HepG2 (cell line): ENCODE data around the gene SAP30. TPM values are rescaled to one million over a fixed set of nuclear protein-coding genes. Genes with fewer than 3 reads are reported as not detected.

Source experiments
- CBX2 ChIP-seq, 2 experiments: fragments of 200-600 bp in 1 of 2; sonication (generic); formaldehyde crosslinking in 1 of 2; IDR thresholded peaks; 2 replicates each; pipeline versions ENCODE4 v1.7.0 to v1.8.1; 2018 to 2022; ENCODE audit warnings: low read depth in 2 of 2, low read length in 1 of 2, mild to moderate bottlenecking in 1 of 2, missing genetic modification reagents in 1 of 2
- HDAC2 ChIP-seq: sonication (generic); formaldehyde crosslinking; IDR thresholded peaks from 2 replicates; pipeline ENCODE4 v1.4.0; 2020; ENCODE audit warnings: missing genetic modification reagents
- HOXD1 ChIP-seq: sonication (generic); formaldehyde crosslinking; IDR thresholded peaks from 2 replicates; pipeline ENCODE4 v1.5.0; 2020; ENCODE audit warnings: missing genetic modification reagents
- KLF16 ChIP-seq, 2 experiments: sonication (generic) in 1 of 2; formaldehyde crosslinking in 1 of 2; IDR thresholded peaks; 2 replicates each; pipeline versions ENCODE4 v1.6.1 to v1.8.0; 2016 to 2023; ENCODE audit warnings: missing genetic modification reagents in 2 of 2, missing compliant biosample characterization in 1 of 2
- MTF2 ChIP-seq: sonication (generic); formaldehyde crosslinking; IDR thresholded peaks from 2 replicates; pipeline ENCODE4 v1.5.0; 2020; ENCODE audit warnings: missing genetic modification reagents, borderline replicate concordance
- NCOR1 ChIP-seq: fragments of 200-600 bp; sonication (generic); IDR thresholded peaks from 2 replicates; pipeline ENCODE4 v1.7.0; 2017; ENCODE audit warnings: antibody characterized with exemption, low read length, borderline replicate concordance
- NPAS2 ChIP-seq: sonication (generic); formaldehyde crosslinking; IDR thresholded peaks from 2 replicates; pipeline ENCODE4 v1.8.0; 2022; ENCODE audit warnings: mild to moderate bottlenecking, missing genetic modification reagents, borderline replicate concordance
- SRSF9 ChIP-seq: fragments of 200-400 bp; formaldehyde crosslinking; IDR thresholded peaks from 2 replicates; pipeline ENCODE4 v1.6.1; 2018; ENCODE audit warnings: borderline replicate concordance, mild to moderate bottlenecking, low read depth, low read length; ENCODE audit not compliant: insufficient read depth, poor library complexity, severe bottlenecking
- STAT5B ChIP-seq: sonication (generic); formaldehyde crosslinking; IDR thresholded peaks from 2 replicates; pipeline ENCODE4 v1.4.0; 2020; ENCODE audit warnings: missing genetic modification reagents
- THYN1 ChIP-seq: sonication (generic); formaldehyde crosslinking; IDR thresholded peaks from 2 replicates; pipeline ENCODE4 v1.8.1; 2023; ENCODE audit warnings: low read depth, mild to moderate bottlenecking, moderate library complexity, missing genetic modification reagents, borderline replicate concordance
- ZC3H13 ChIP-seq: sonication (generic); formaldehyde crosslinking; IDR thresholded peaks from 2 replicates; pipeline ENCODE4 v1.8.1; 2023; ENCODE audit warnings: mild to moderate bottlenecking, missing genetic modification reagents, moderate library complexity
- ZNF451 ChIP-seq: sonication (generic); formaldehyde crosslinking; IDR thresholded peaks from 2 replicates; pipeline ENCODE4 v1.5.0; 2020; ENCODE audit warnings: mild to moderate bottlenecking, missing genetic modification reagents
- ZNF484 ChIP-seq: sonication (generic); formaldehyde crosslinking; IDR thresholded peaks from 2 replicates; pipeline ENCODE4 v1.5.1; 2020; ENCODE audit warnings: mild to moderate bottlenecking, low read depth, missing genetic modification reagents, borderline replicate concordance
- ZNF7 ChIP-seq: IDR thresholded peaks from 2 replicates; pipeline ENCODE4 v1.6.1; 2016; ENCODE audit warnings: missing biosample characterization, missing genetic modification reagents
- polyA plus RNA-seq, 8 experiments: library from polyadenylated mRNA; depleted of rRNA in 3 of 8; stranded (reverse) in 7 of 8; unstranded in 1 of 8; fragments of >200 nt; fragmentation: Illumina TruSeq in 4 of 8; extraction: Trizol in 4 of 8; gene quantifications; 2 replicates each; pipeline versions ENCODE4 v1.2.1 to v1.2.3, GENCODE V29; 2011 to 2016; ENCODE audit warnings: low read depth in 4 of 8, missing spikeins in 1 of 8, mixed read lengths in 1 of 8; ENCODE audit not compliant: insufficient read depth in 1 of 8
- total RNA-seq, 5 experiments: library from RNA; depleted of rRNA; stranded (reverse); fragments of >200 nt; fragmentation: Illumina TruSeq; extraction: Trizol; gene quantifications; 2 replicates each; pipeline ENCODE4 v1.2.3, GENCODE V29; 2016; ENCODE audit warnings: low read depth in 1 of 5
- TF ChIP-seq, protein P1 (sequence below): sonication (generic); formaldehyde crosslinking; IDR thresholded peaks from 2 replicates; pipeline ENCODE4 v1.8.0; 2022; ENCODE audit warnings: missing genetic modification reagents, mild to moderate bottlenecking, moderate library complexity, borderline replicate concordance
- TF ChIP-seq, protein P2 (sequence below): sonication (generic); formaldehyde crosslinking; IDR thresholded peaks from 2 replicates; pipeline ENCODE4 v1.9.0; 2021; ENCODE audit warnings: missing genetic modification reagents, mild to moderate bottlenecking, borderline replicate concordance
- TF ChIP-seq, protein P3 (sequence below), 2 experiments: sonication (generic) in 1 of 2; formaldehyde crosslinking in 1 of 2; IDR thresholded peaks; 2 replicates each; pipeline versions ENCODE4 v1.4.0 to v1.6.1; 2018 to 2020; ENCODE audit warnings: missing genetic modification reagents in 2 of 2, borderline replicate concordance in 1 of 2, low read depth in 1 of 2, mild to moderate bottlenecking in 1 of 2, missing biosample characterization in 1 of 2
- TF ChIP-seq, protein P4 (sequence below): sonication (generic); formaldehyde crosslinking; IDR thresholded peaks from 2 replicates; pipeline ENCODE4 v1.4.0; 2020; ENCODE audit warnings: missing genetic modification reagents

SAP30 gene
- total and polyA plus RNA-seq, 2 of the 13 experiments (the other 11 are each of a cell fraction or from before 2014, with no cell fraction given) = 14.2 to 25.1 TPM

DNA sequence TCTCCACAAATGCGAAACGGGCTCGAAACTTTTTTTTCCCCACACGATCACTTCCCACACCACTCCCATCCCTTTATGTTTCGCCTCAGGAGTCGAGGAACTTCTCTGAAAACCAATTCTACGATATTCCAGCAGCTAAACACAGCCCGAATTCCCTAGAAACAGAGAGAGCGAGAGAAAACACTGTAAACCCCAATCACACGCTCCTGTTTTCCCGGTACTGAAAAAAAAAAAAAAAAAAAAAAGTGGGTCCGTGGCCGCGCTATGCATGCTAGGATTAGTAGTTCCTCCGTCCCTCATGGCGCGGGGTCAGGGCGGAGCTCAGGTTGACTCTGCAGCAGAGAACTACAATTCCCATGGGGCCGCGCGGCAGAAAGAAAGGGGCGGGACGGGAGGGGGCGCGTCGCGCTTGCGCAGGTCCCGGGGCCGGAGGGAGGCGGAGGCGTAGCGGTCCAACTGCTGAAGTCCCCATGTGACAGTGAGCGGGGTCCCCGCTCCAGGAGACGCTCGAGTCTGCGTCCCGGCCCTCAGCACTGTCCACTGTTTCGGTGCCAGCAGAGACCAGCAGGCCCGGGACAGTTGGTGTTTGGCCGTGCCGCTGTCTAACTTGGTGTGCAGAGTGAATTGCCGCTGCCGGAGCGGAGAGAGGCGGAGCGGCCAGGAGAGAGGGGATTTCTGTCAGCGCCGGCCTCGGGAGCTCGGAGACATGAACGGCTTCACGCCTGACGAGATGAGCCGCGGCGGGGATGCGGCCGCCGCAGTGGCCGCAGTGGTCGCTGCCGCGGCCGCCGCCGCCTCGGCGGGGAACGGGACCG, at the start of gene SAP30 (continued):
- TF ChIP-seq MTF2 (CRISPR knock-in tag) (no peak), KLF16 (CRISPR knock-in tag; IDR thresholded peaks at IDR 0.05) (peak in 1 of 2 experiments; percentile 79; a peak in 1 of 4 replicates), ZNF7 (CRISPR knock-in tag) (no peak), SRSF9 (no peak), NCOR1 (no peak), NPAS2 (no peak), THYN1 (CRISPR knock-in tag) (no peak), HOXD1 (CRISPR knock-in tag) (0 out of 2 replicates have a peak, but pooled peaks have one; percentile 0), CBX2 (IDR thresholded peaks at IDR 0.05; ENCODE audit: low read depth, low read length) (no peak), CBX2 (CRISPR knock-in tag; IDR thresholded peaks at IDR 0.05; ENCODE audit: low read depth) (no peak), HDAC2 (CRISPR knock-in tag) (peak; percentile 29; the same call in 1 of the 2 replicates), ZNF451 (CRISPR knock-in tag) (0 out of 2 replicates have a peak, but pooled peaks have one; percentile 50), ZC3H13 (CRISPR knock-in tag) (no peak), ZNF484 (CRISPR knock-in tag) (no peak), STAT5B (CRISPR knock-in tag) (no peak)
- TF ChIP-seq, protein P1, sequence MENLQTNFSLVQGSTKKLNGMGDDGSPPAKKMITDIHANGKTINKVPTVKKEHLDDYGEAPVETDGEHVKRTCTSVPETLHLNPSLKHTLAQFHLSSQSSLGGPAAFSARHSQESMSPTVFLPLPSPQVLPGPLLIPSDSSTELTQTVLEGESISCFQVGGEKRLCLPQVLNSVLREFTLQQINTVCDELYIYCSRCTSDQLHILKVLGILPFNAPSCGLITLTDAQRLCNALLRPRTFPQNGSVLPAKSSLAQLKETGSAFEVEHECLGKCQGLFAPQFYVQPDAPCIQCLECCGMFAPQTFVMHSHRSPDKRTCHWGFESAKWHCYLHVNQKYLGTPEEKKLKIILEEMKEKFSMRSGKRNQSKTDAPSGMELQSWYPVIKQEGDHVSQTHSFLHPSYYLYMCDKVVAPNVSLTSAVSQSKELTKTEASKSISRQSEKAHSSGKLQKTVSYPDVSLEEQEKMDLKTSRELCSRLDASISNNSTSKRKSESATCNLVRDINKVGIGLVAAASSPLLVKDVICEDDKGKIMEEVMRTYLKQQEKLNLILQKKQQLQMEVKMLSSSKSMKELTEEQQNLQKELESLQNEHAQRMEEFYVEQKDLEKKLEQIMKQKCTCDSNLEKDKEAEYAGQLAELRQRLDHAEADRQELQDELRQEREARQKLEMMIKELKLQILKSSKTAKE = no peak
- TF ChIP-seq, protein P2, sequence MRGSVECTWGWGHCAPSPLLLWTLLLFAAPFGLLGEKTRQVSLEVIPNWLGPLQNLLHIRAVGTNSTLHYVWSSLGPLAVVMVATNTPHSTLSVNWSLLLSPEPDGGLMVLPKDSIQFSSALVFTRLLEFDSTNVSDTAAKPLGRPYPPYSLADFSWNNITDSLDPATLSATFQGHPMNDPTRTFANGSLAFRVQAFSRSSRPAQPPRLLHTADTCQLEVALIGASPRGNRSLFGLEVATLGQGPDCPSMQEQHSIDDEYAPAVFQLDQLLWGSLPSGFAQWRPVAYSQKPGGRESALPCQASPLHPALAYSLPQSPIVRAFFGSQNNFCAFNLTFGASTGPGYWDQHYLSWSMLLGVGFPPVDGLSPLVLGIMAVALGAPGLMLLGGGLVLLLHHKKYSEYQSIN = no peak
- TF ChIP-seq, protein P3, sequence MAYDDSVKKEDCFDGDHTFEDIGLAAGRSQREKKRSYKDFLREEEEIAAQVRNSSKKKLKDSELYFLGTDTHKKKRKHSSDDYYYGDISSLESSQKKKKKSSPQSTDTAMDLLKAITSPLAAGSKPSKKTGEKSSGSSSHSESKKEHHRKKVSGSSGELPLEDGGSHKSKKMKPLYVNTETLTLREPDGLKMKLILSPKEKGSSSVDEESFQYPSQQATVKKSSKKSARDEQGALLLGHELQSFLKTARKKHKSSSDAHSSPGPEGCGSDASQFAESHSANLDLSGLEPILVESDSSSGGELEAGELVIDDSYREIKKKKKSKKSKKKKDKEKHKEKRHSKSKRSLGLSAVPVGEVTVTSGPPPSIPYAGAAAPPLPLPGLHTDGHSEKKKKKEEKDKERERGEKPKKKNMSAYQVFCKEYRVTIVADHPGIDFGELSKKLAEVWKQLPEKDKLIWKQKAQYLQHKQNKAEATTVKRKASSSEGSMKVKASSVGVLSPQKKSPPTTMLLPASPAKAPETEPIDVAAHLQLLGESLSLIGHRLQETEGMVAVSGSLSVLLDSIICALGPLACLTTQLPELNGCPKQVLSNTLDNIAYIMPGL (CRISPR knock-in tag; IDR thresholded peaks at IDR 0.05; ENCODE audit: borderline replicate concordance in 1 of 2, low read depth in 1 of 2) = peak; percentile 59 to 82; a peak in 2 of 4 replicates
- TF ChIP-seq, protein P4, sequence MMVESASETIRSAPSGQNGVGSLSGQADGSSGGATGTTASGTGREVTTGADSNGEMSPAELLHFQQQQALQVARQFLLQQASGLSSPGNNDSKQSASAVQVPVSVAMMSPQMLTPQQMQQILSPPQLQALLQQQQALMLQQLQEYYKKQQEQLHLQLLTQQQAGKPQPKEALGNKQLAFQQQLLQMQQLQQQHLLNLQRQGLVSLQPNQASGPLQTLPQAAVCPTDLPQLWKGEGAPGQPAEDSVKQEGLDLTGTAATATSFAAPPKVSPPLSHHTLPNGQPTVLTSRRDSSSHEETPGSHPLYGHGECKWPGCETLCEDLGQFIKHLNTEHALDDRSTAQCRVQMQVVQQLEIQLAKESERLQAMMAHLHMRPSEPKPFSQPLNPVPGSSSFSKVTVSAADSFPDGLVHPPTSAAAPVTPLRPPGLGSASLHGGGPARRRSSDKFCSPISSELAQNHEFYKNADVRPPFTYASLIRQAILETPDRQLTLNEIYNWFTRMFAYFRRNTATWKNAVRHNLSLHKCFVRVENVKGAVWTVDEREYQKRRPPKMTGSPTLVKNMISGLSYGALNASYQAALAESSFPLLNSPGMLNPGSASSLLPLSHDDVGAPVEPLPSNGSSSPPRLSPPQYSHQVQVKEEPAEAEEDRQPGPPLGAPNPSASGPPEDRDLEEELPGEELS (CRISPR knock-in tag) = 0 out of 2 replicates have a peak, but pooled peaks have one; percentile 20
